BE2C (cell line): ENCODE data around the gene ORC6. TPM values are rescaled to one million over a fixed set of nuclear protein-coding genes. Genes with fewer than 3 reads are reported as not detected.

ENCODE experiments used
- DNase-seq: peaks from one replicate; pipeline ENCODE4 v3.0.0-alpha.2; 2020
- H3K27me3 ChIP-seq: fragments of 250-450 bp; sonication (Bioruptor Pico); 2 replicates; pipeline ENCODE4 v1.5.1; 2020; ENCODE audit warnings: mild to moderate bottlenecking
- H3K36me3 ChIP-seq: fragments of 250-450 bp; sonication (Bioruptor Pico); 2 replicates; pipeline ENCODE4 v1.5.1; 2020; ENCODE audit warnings: mild to moderate bottlenecking
- H3K4me1 ChIP-seq: fragments of 250-450 bp; sonication (Bioruptor Pico); 2 replicates; pipeline ENCODE4 v1.5.1; 2020
- H3K4me3 ChIP-seq: 2 replicates; pipeline ENCODE4 v1.5.1; 2011; ENCODE audit warnings: low read depth, low read length
- H3K9me3 ChIP-seq: fragments of 250-450 bp; sonication (Bioruptor Pico); 2 replicates; pipeline ENCODE4 v1.5.1; 2020
- CTCF ChIP-seq: IDR thresholded peaks from 2 replicates; pipeline ENCODE4 v1.5.1; 2012; ENCODE audit warnings: mild to moderate bottlenecking, low read depth, low read length
- polyA plus RNA-seq: library from polyadenylated mRNA; unstranded; fragments of >200 nt; gene quantifications from one replicate; pipeline ENCODE4 v1.2.1, GENCODE V29; 2012; ENCODE audit warnings: low read depth, missing spikeins; ENCODE audit not compliant: insufficient read length, insufficient read depth

The ORC6 gene
- 8.8 TPM for polyA plus RNA-seq

GRCh38 chr16:46689365-46690280 is at the start of gene ORC6:
ORC6 (plus strand) TSS chr16:46689659; CDS start chr16:46689706, 47 bp downstream.
- peak; percentile 71 for TF ChIP-seq CTCF
- Histone ChIP-seq H3K4me1 (no peaks in the 10 kb centered on the region; the same call in 1 of the 2 replicates), H3K9me3 (no peaks in the 10 kb centered on the region), H3K4me3 (peak within 1 kb of the TSS; percentile 89), H3K27me3 (no peaks in the 10 kb centered on the region), H3K36me3 (peaks cover 24% of the 10 kb centered on the region)
- peak; percentile 99 for DNase-seq

GRCh38 chr16:46648656-46649055 is 40.8 kb upstream of the ORC6 start:
- no peak for DNase-seq
- 0 out of 2 replicates have a peak, but pooled peaks have one; percentile 6 for TF ChIP-seq CTCF
- no peaks in the 10 kb centered on the region for H3K27me3 ChIP-seq
- H3K4me3 ChIP-seq, result no peak overlapping the region
- H3K9me3 ChIP-seq, result no peaks in the 10 kb centered on the region
- H3K36me3 ChIP-seq, result no peaks in the 10 kb centered on the region
- no peaks in the 10 kb centered on the region for H3K4me1 ChIP-seq

- no peaks in the 10 kb centered on the region for H3K36me3 ChIP-seq
- no peak for TF ChIP-seq CTCF
- no peak overlapping the region for H3K4me3 ChIP-seq
- H3K9me3 ChIP-seq, result no peaks in the 10 kb centered on the region
- H3K27me3 ChIP-seq, result no peaks in the 10 kb centered on the region
- no peaks in the 10 kb centered on the region for H3K4me1 ChIP-seq
- DNase-seq, result no peak
Observed at GRCh38 chr16:46649588-46650253, 39.7 kb upstream of the ORC6 start.

GRCh38 chr16:46650254-46650623 is 39.2 kb upstream of the ORC6 start:
- Histone ChIP-seq H3K9me3 (no peaks in the 10 kb centered on the region), H3K36me3 (no peaks in the 10 kb centered on the region), H3K27me3 (no peaks in the 10 kb centered on the region), H3K4me1 (no peaks in the 10 kb centered on the region), H3K4me3 (no peak overlapping the region)
- TF ChIP-seq CTCF, result no peak
- DNase-seq, result no peak

- Histone ChIP-seq H3K4me3 (no peak overlapping the region), H3K27me3 (no peaks in the 10 kb centered on the region), H3K36me3 (no peaks in the 10 kb centered on the region), H3K9me3 (no peaks in the 10 kb centered on the region), H3K4me1 (no peaks in the 10 kb centered on the region)
- no peak for TF ChIP-seq CTCF
- DNase-seq, result no peak
Observed at GRCh38 chr16:46651305-46651704, 38.2 kb upstream of the ORC6 start.
